HepG2 (cell line): ENCODE data around the gene CAPN9. TPM values are rescaled to one million over a fixed set of nuclear protein-coding genes. Genes with fewer than 3 reads are reported as not detected.

Experiments used
- FLYWCH1 ChIP-seq: sonication (generic); formaldehyde crosslinking; IDR thresholded peaks from 2 replicates; pipeline ENCODE4 v1.8.1; 2023; ENCODE audit warnings: mild to moderate bottlenecking, missing genetic modification reagents
- GABPA ChIP-seq, 2 experiments: IDR thresholded peaks; 2 replicates each; pipeline ENCODE4 v1.6.1; 2011 to 2016; ENCODE audit warnings: low read depth in 2 of 2, low read length in 1 of 2, missing biosample characterization in 1 of 2, missing genetic modification characterization in 1 of 2
- GTF3A ChIP-seq: sonication (generic); formaldehyde crosslinking; conservative IDR thresholded peaks from 2 replicates; pipeline ENCODE4 v1.4.0; 2020; ENCODE audit warnings: mild to moderate bottlenecking, missing genetic modification reagents
- HOXA5 ChIP-seq: sonication (generic); formaldehyde crosslinking; IDR thresholded peaks from 2 replicates; pipeline ENCODE4 v1.4.0; 2020; ENCODE audit warnings: missing genetic modification reagents
- IKZF1 ChIP-seq: fragments of 450-650 bp; IDR thresholded peaks from 2 replicates; pipeline ENCODE4 v1.7.1; 2016
- KAT8 ChIP-seq: IDR thresholded peaks from 2 replicates; pipeline ENCODE4 v1.6.1; 2016; ENCODE audit warnings: missing genetic modification reagents, missing compliant biosample characterization
- MAF1 ChIP-seq: sonication (generic); formaldehyde crosslinking; IDR thresholded peaks from 2 replicates; pipeline ENCODE4 v1.5.0; 2020; ENCODE audit warnings: missing genetic modification reagents, borderline replicate concordance
- MATR3 ChIP-seq: sonication (generic); formaldehyde crosslinking; IDR thresholded peaks from 2 replicates; pipeline ENCODE4 v1.4.0; 2020; ENCODE audit warnings: missing genetic modification reagents
- MEIS2 ChIP-seq: sonication (generic); formaldehyde crosslinking; IDR thresholded peaks from 2 replicates; pipeline ENCODE4 v1.9.0; 2021; ENCODE audit warnings: mild to moderate bottlenecking, missing genetic modification reagents
- TCF12 ChIP-seq, 2 experiments: fragments of 450-650 bp in 1 of 2; sonication (generic) in 1 of 2; formaldehyde crosslinking in 1 of 2; IDR thresholded peaks; 2 replicates each; pipeline versions ENCODE4 v1.6.1 to v1.8.0; 2017 to 2022; ENCODE audit warnings: antibody characterized with exemption in 1 of 2, mild to moderate bottlenecking in 1 of 2, missing genetic modification reagents in 1 of 2, moderate library complexity in 1 of 2
- ZFP62 ChIP-seq: sonication (generic); formaldehyde crosslinking; IDR thresholded peaks from 2 replicates; pipeline ENCODE4 v1.4.0; 2020; ENCODE audit warnings: missing genetic modification reagents
- ZNF160 ChIP-seq: sonication (generic); formaldehyde crosslinking; IDR thresholded peaks from 2 replicates; pipeline ENCODE4 v1.8.0; 2022; ENCODE audit warnings: mild to moderate bottlenecking, inconsistent platforms, missing genetic modification reagents
- ZNF274 ChIP-seq: sonication (generic); formaldehyde crosslinking; IDR thresholded peaks from 2 replicates; pipeline ENCODE4 v1.5.1; 2020; ENCODE audit warnings: mild to moderate bottlenecking, missing genetic modification reagents
- ZNF883 ChIP-seq: sonication (generic); formaldehyde crosslinking; IDR thresholded peaks from 2 replicates; pipeline ENCODE4 v1.5.1; 2020; ENCODE audit warnings: mild to moderate bottlenecking, missing genetic modification reagents; ENCODE audit errors: not compliant biosample characterization
- polyA plus RNA-seq, 8 experiments: library from polyadenylated mRNA; depleted of rRNA in 3 of 8; stranded (reverse) in 7 of 8; unstranded in 1 of 8; fragments of >200 nt; fragmentation: Illumina TruSeq in 4 of 8; extraction: Trizol in 4 of 8; gene quantifications; 2 replicates each; pipeline versions ENCODE4 v1.2.1 to v1.2.3, GENCODE V29; 2011 to 2016; ENCODE audit warnings: low read depth in 4 of 8, missing spikeins in 1 of 8, mixed read lengths in 1 of 8; ENCODE audit not compliant: insufficient read depth in 1 of 8
- total RNA-seq, 5 experiments: library from RNA; depleted of rRNA; stranded (reverse); fragments of >200 nt; fragmentation: Illumina TruSeq; extraction: Trizol; gene quantifications; 2 replicates each; pipeline ENCODE4 v1.2.3, GENCODE V29; 2016; ENCODE audit warnings: low read depth in 1 of 5
- TF ChIP-seq, protein P1 (sequence below): sonication (generic); formaldehyde crosslinking; IDR thresholded peaks from 2 replicates; pipeline ENCODE4 v1.4.0; 2020; ENCODE audit warnings: missing genetic modification reagents, borderline replicate concordance
- TF ChIP-seq, protein P2 (sequence below): sonication (generic); formaldehyde crosslinking; IDR thresholded peaks from 2 replicates; pipeline ENCODE4 v1.5.0; 2020; ENCODE audit warnings: missing genetic modification reagents, mild to moderate bottlenecking, borderline replicate concordance
- TF ChIP-seq, protein P3 (sequence below): sonication (generic); formaldehyde crosslinking; IDR thresholded peaks from 2 replicates; pipeline ENCODE4 v1.4.0; 2020; ENCODE audit warnings: mild to moderate bottlenecking, low read depth, missing genetic modification reagents
- TF ChIP-seq, protein P4 (sequence below): sonication (generic); formaldehyde crosslinking; IDR thresholded peaks from 2 replicates; pipeline ENCODE4 v1.4.0; 2020; ENCODE audit warnings: missing genetic modification reagents; ENCODE audit errors: not compliant biosample characterization
- TF ChIP-seq, protein P5 (sequence below): sonication (generic); formaldehyde crosslinking; IDR thresholded peaks from 2 replicates; pipeline ENCODE4 v1.5.0; 2020; ENCODE audit warnings: mild to moderate bottlenecking, missing genetic modification reagents

Gene CAPN9
- total and polyA plus RNA-seq, 2 of the 13 experiments (the other 11 are each of a cell fraction or from before 2014, with no cell fraction given): 0.04 to 0.31 TPM

DNA sequence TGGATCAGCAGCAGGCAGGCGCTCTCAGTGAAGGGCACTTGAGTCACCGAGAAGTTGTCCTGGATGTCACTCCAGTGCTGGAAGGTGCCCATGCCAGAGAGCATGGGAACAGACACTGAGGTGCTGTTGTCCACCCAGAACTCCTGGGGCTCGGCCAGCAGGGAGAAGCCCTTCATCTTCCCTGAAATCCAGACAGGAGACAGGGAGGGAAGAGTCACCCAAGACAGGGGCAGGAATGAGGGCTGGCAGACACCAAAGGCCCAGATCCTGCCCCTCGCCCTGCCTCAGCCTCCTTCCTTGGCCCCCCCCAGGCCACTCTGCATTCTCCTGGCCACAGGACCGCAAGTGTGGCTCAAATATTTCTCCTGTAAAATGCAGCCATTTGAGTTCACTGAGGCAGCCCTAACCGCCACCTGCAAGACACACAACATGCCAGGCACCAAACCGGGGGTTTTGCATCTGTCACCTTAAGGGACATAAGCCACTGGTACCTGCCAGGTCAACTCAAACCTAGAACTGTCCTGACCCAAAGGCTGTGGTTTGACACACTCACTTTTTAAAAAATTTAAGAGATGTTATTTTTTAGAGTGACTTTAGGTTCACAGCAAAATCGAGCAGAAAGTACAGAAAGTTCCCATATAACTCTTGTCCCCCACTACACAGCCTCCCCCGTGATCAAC, 41.0 kb upstream of the CAPN9 start (continued):
- TF ChIP-seq, protein P1, sequence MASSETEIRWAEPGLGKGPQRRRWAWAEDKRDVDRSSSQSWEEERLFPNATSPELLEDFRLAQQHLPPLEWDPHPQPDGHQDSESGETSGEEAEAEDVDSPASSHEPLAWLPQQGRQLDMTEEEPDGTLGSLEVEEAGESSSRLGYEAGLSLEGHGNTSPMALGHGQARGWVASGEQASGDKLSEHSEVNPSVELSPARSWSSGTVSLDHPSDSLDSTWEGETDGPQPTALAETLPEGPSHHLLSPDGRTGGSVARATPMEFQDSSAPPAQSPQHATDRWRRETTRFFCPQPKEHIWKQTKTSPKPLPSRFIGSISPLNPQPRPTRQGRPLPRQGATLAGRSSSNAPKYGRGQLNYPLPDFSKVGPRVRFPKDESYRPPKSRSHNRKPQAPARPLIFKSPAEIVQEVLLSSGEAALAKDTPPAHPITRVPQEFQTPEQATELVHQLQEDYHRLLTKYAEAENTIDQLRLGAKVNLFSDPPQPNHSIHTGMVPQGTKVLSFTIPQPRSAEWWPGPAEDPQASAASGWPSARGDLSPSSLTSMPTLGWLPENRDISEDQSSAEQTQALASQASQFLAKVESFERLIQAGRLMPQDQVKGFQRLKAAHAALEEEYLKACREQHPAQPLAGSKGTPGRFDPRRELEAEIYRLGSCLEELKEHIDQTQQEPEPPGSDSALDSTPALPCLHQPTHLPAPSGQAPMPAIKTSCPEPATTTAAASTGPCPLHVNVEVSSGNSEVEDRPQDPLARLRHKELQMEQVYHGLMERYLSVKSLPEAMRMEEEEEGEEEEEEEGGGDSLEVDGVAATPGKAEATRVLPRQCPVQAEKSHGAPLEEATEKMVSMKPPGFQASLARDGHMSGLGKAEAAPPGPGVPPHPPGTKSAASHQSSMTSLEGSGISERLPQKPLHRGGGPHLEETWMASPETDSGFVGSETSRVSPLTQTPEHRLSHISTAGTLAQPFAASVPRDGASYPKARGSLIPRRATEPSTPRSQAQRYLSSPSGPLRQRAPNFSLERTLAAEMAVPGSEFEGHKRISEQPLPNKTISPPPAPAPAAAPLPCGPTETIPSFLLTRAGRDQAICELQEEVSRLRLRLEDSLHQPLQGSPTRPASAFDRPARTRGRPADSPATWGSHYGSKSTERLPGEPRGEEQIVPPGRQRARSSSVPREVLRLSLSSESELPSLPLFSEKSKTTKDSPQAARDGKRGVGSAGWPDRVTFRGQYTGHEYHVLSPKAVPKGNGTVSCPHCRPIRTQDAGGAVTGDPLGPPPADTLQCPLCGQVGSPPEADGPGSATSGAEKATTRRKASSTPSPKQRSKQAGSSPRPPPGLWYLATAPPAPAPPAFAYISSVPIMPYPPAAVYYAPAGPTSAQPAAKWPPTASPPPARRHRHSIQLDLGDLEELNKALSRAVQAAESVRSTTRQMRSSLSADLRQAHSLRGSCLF: no peak
- no peak for TF ChIP-seq TCF12 (IDR thresholded peaks at IDR 0.05)
- TF ChIP-seq TCF12 (CRISPR knock-in tag; IDR thresholded peaks at IDR 0.05): no peak
- TF ChIP-seq, protein P2, sequence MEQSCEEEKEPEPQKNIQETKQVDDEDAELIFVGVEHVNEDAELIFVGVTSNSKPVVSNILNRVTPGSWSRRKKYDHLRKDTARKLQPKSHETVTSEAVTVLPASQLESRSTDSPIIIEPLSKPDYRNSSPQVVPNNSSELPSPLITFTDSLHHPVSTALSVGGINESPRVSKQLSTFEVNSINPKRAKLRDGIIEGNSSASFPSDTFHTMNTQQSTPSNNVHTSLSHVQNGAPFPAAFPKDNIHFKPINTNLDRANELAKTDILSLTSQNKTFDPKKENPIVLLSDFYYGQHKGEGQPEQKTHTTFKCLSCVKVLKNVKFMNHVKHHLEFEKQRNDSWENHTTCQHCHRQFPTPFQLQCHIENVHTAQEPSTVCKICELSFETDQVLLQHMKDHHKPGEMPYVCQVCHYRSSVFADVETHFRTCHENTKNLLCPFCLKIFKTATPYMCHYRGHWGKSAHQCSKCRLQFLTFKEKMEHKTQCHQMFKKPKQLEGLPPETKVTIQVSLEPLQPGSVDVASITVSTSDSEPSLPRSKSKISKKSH: 0 out of 2 replicates have a peak, but pooled peaks have one; percentile 19
- TF ChIP-seq, protein P3, sequence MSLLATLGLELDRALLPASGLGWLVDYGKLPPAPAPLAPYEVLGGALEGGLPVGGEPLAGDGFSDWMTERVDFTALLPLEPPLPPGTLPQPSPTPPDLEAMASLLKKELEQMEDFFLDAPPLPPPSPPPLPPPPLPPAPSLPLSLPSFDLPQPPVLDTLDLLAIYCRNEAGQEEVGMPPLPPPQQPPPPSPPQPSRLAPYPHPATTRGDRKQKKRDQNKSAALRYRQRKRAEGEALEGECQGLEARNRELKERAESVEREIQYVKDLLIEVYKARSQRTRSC (CRISPR knock-in tag): no peak
- peak; percentile 8 for TF ChIP-seq ZNF883
- TF ChIP-seq MAF1: no peak
- no peak for TF ChIP-seq HOXA5 (CRISPR knock-in tag)
- TF ChIP-seq, protein P4, sequence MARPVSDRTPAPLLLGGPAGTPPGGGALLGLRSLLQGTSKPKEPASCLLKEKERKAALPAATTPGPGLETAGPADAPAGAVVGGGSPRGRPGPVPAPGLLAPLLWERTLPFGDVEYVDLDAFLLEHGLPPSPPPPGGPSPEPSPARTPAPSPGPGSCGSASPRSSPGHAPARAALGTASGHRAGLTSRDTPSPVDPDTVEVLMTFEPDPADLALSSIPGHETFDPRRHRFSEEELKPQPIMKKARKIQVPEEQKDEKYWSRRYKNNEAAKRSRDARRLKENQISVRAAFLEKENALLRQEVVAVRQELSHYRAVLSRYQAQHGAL (CRISPR knock-in tag): no peak
- TF ChIP-seq ZNF274 (CRISPR knock-in tag): no peak
- TF ChIP-seq FLYWCH1 (CRISPR knock-in tag): no peak
- no peak for TF ChIP-seq MEIS2
- TF ChIP-seq ZFP62 (CRISPR knock-in tag): no peak
- TF ChIP-seq, protein P5, sequence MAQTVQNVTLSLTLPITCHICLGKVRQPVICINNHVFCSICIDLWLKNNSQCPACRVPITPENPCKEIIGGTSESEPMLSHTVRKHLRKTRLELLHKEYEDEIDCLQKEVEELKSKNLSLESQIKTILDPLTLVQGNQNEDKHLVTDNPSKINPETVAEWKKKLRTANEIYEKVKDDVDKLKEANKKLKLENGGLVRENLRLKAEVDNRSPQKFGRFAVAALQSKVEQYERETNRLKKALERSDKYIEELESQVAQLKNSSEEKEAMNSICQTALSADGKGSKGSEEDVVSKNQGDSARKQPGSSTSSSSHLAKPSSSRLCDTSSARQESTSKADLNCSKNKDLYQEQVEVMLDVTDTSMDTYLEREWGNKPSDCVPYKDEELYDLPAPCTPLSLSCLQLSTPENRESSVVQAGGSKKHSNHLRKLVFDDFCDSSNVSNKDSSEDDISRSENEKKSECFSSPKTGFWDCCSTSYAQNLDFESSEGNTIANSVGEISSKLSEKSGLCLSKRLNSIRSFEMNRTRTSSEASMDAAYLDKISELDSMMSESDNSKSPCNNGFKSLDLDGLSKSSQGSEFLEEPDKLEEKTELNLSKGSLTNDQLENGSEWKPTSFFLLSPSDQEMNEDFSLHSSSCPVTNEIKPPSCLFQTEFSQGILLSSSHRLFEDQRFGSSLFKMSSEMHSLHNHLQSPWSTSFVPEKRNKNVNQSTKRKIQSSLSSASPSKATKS: no peak
- no peak for TF ChIP-seq MATR3 (CRISPR knock-in tag)
- no peak for TF ChIP-seq GABPA (IDR thresholded peaks at IDR 0.05; ENCODE audit: low read depth, low read length)
- no peak for TF ChIP-seq GABPA (CRISPR knock-in tag; IDR thresholded peaks at IDR 0.05; ENCODE audit: low read depth)
- TF ChIP-seq KAT8 (CRISPR knock-in tag): no peak
- no peak for TF ChIP-seq ZNF160 (CRISPR knock-in tag)
- TF ChIP-seq GTF3A (CRISPR knock-in tag): no peak
- no peak for TF ChIP-seq IKZF1
